Upper lobe of left lung (tissue), 6 donors: Measurements from ENCODE around the gene PANX2. TPM values are rescaled to one million over a fixed set of nuclear protein-coding genes. Genes with fewer than 3 reads are reported as not detected.

Experiments
- ATAC-seq, 2 donors: fragments of 200-7000 bp; cut with Tn5 transposase; one replicate each; pipeline ENCODE4 v1.9.1; 2022; ENCODE audit warnings: mild to moderate bottlenecking in 2 of 2, moderate library complexity in 2 of 2; ENCODE audit not compliant: low FRiP score in 2 of 2
- DNase-seq, 2 donors: peaks; one replicate each; pipeline ENCODE4 v3.0.0-alpha.2; 2019 to 2020
- H3K27ac ChIP-seq, 4 donors: fragments of 200-600 bp; sonication (generic); one replicate each; pipeline ENCODE4 v1.5.1; 2016 to 2019
- H3K27me3 ChIP-seq, 4 donors: fragments of 200-600 bp; sonication (generic); one replicate each; pipeline ENCODE4 v1.5.1; 2017 to 2019
- H3K36me3 ChIP-seq, 4 donors: fragments of 200-600 bp; sonication (generic); one replicate each; pipeline ENCODE4 v1.5.1; 2016 to 2019
- H3K4me1 ChIP-seq, 4 donors: fragments of 200-600 bp; sonication (generic); one replicate each; pipeline ENCODE4 v1.5.1; 2018 to 2019
- H3K4me3 ChIP-seq, 4 donors: fragments of 200-600 bp; sonication (generic); one replicate each; pipeline ENCODE4 v1.5.1; 2017 to 2019; ENCODE audit warnings: mild to moderate bottlenecking in 2 of 4, moderate library complexity in 1 of 4
- H3K9me3 ChIP-seq, 4 donors: fragments of 200-600 bp; sonication (generic); one replicate each; pipeline ENCODE4 v1.5.1; 2018 to 2019
- CTCF ChIP-seq, 6 experiments: fragments of 450-650 bp in 4 of 6; fragments of 200-600 bp in 2 of 6; sonication (generic) in 2 of 6; IDR thresholded peaks; one replicate each; pipeline ENCODE4 v1.5.1; 2016 to 2019; ENCODE audit warnings: antibody characterized with exemption in 6 of 6
- EP300 ChIP-seq, 4 donors: sonication (generic); formaldehyde crosslinking; IDR thresholded peaks; one replicate each; pipeline ENCODE4 v1.5.1; 2017; ENCODE audit warnings: antibody characterized with exemption in 4 of 4, control low read depth in 2 of 4
- POLR2A ChIP-seq, 4 donors: fragments of 450-650 bp; IDR thresholded peaks; one replicate each; pipeline ENCODE4 v1.5.1; 2016 to 2017; ENCODE audit warnings: antibody characterized with exemption in 4 of 4, mild to moderate bottlenecking in 2 of 4
- POLR2AphosphoS5 ChIP-seq, 2 donors: sonication (generic); formaldehyde crosslinking; IDR thresholded peaks; one replicate each; pipeline ENCODE4 v1.5.1; 2017; ENCODE audit warnings: antibody characterized with exemption in 2 of 2
- WGBS, 2 donors: methylation state at CpG; one replicate each; pipeline ENCODE4 v1.1.5; 2017 to 2018; 5-methylcytosine and 5-hydroxymethylcytosine counted together
- total RNA-seq, 6 donors: library from RNA; depleted of rRNA in 4 of 6; stranded (reverse); fragments of >200 nt in 4 of 6; gene quantifications; one replicate each; pipeline versions ENCODE4 v1.1.0 to v1.2.1, GENCODE V29; 2016 to 2021
- donor health status: DM: no; HTN: no; CAD: no; lungs with moderate emphysema.
- donor health status: DM: no; HTN: yes; CAD: no; lungs with severe emphysema.

PANX2 gene
- total RNA-seq, 6 donors from 2014 or later = 1.9 to 16.8 (median 7.1) TPM

- no peaks in the 10 kb centered on the region for H3K9me3 ChIP-seq
- peaks cover 7 to 69% (median 56%) of the 10 kb centered on the region in 4 donors for H3K36me3 ChIP-seq
- H3K4me3 ChIP-seq = no peak overlapping the region
- 85 to 92% methylated on average over 12 to 22 of the region's 22 CpGs for WGBS, 2 donors
- ATAC-seq = no peak
- no peak for TF ChIP-seq POLR2AphosphoS5 (IDR thresholded peaks at IDR 0.05)
- TF ChIP-seq POLR2A (IDR thresholded peaks at IDR 0.05) = no peak
- TF ChIP-seq CTCF (IDR thresholded peaks at IDR 0.05) = no peak
- TF ChIP-seq EP300 (IDR thresholded peaks at IDR 0.05) = no peak
- peaks cover 13 to 48% (median 19%) of the 10 kb centered on the region in 4 donors for H3K4me1 ChIP-seq
- DNase-seq = peak in 1 of 2 donors; percentile 66
- no peaks in the 10 kb centered on the region for H3K27me3 ChIP-seq
- H3K27ac ChIP-seq = no peak overlapping the region
Observed at GRCh38 chr22:50208430-50208938, 38.0 kb downstream of the PANX2 start.

GRCh38 chr22:50208939-50209892 is 38.7 kb downstream of the PANX2 start:
- H3K27me3 ChIP-seq = no peaks in the 10 kb centered on the region
- peaks cover 13 to 45% (median 19%) of the 10 kb centered on the region in 4 donors for H3K4me1 ChIP-seq
- H3K36me3 ChIP-seq = peaks cover 7 to 71% (median 60%) of the 10 kb centered on the region in 4 donors
- H3K9me3 ChIP-seq = no peaks in the 10 kb centered on the region
- H3K27ac ChIP-seq = no peak overlapping the region
- no peak overlapping the region for H3K4me3 ChIP-seq
- no peak for TF ChIP-seq CTCF (IDR thresholded peaks at IDR 0.05)
- TF ChIP-seq POLR2AphosphoS5 (IDR thresholded peaks at IDR 0.05) = no peak
- TF ChIP-seq EP300 (IDR thresholded peaks at IDR 0.05) = no peak
- TF ChIP-seq POLR2A (IDR thresholded peaks at IDR 0.05) = no peak
- no peak for ATAC-seq
- WGBS, 2 donors = 90 to 91% methylated on average over 9 to 29 of the region's 31 CpGs
- peak in 1 of 2 donors; percentile 75 for DNase-seq

- Histone ChIP-seq H3K4me1 (peaks cover 13 to 39% (median 19%) of the 10 kb centered on the region in 4 donors), H3K27ac (no peak overlapping the region), H3K27me3 (no peaks in the 10 kb centered on the region), H3K4me3 (no peak overlapping the region), H3K36me3 (peaks cover 8 to 78% (median 67%) of the 10 kb centered on the region in 4 donors), H3K9me3 (no peaks in the 10 kb centered on the region)
- ATAC-seq = peak; percentile 48 to 77
- TF ChIP-seq POLR2AphosphoS5 (IDR thresholded peaks at IDR 0.05) (no peak), CTCF (IDR thresholded peaks at IDR 0.05) (peak; percentile 78 to 88 (median 84))
- DNase-seq = peak; percentile 68 to 87
- WGBS, 2 donors = 44 to 58% methylated on average over 11 to 20 of the region's 20 CpGs
Observed at GRCh38 chr22:50209893-50210292, 39.4 kb downstream of the PANX2 start.

- H3K4me1 ChIP-seq = peaks cover 13 to 32% (median 19%) of the 10 kb centered on the region in 4 donors
- no peak overlapping the region for H3K4me3 ChIP-seq
- no peaks in the 10 kb centered on the region for H3K9me3 ChIP-seq
- H3K36me3 ChIP-seq = peaks cover 12 to 84% (median 71%) of the 10 kb centered on the region in 4 donors
- ATAC-seq (no peak), DNase-seq (peak in 1 of 2 donors; percentile 80)
- H3K27ac ChIP-seq = no peak overlapping the region
- 88 to 93% methylated on average over 17 to 30 of the region's 32 CpGs for WGBS, 2 donors
- no peaks in the 10 kb centered on the region for H3K27me3 ChIP-seq
- TF ChIP-seq CTCF (IDR thresholded peaks at IDR 0.05) = no peak
- TF ChIP-seq POLR2AphosphoS5 (IDR thresholded peaks at IDR 0.05) = no peak
- TF ChIP-seq EP300 (IDR thresholded peaks at IDR 0.05) = no peak
- TF ChIP-seq POLR2A (IDR thresholded peaks at IDR 0.05) = no peak
Observed at GRCh38 chr22:50210378-50211139, 40.0 kb downstream of the PANX2 start.
